Stomach (tissue), 9 donors: ENCODE measurements around the gene CEP72. TPM values are rescaled to one million over a fixed set of nuclear protein-coding genes. Genes with fewer than 3 reads are reported as not detected.

Experiments used
- DNase-seq, 2 donors: peaks; one replicate each; pipeline versions ENCODE4 v3.0.0 to v3.0.0-alpha.2; 2013 to 2019
- H3K27ac ChIP-seq, 5 donors: fragments of 200-600 bp in 4 of 5; sonication (generic) in 4 of 5; one replicate each; pipeline ENCODE4 v1.5.1; 2013 to 2019; ENCODE audit warnings: mild to moderate bottlenecking in 1 of 5, moderate library complexity in 1 of 5
- H3K27me3 ChIP-seq, 3 donors: fragments of 200-600 bp; sonication (generic); one replicate each; pipeline ENCODE4 v1.5.1; 2017 to 2019; ENCODE audit warnings: mixed run types in 1 of 3
- H3K36me3 ChIP-seq, 4 donors: fragments of 200-600 bp; sonication (generic); 1 replicate in 3 of 4; 2 replicates in 1 of 4; pipeline ENCODE4 v1.5.1; 2016 to 2019
- H3K4me1 ChIP-seq, 4 donors: fragments of 200-600 bp; sonication (generic); one replicate each; pipeline ENCODE4 v1.5.1; 2016 to 2019
- H3K4me3 ChIP-seq, 4 donors: fragments of 200-600 bp; sonication (generic) in 3 of 4; one replicate each; pipeline ENCODE4 v1.5.1; 2016 to 2019; ENCODE audit warnings: mild to moderate bottlenecking in 1 of 4
- H3K9me3 ChIP-seq, 4 donors: fragments of 200-600 bp; sonication (generic); one replicate each; pipeline ENCODE4 v1.5.1; 2016 to 2019
- CTCF ChIP-seq, 7 experiments: fragments of 450-650 bp in 4 of 7; fragments of 200-600 bp in 3 of 7; sonication (generic) in 3 of 7; IDR thresholded peaks; one replicate each; pipeline ENCODE4 v1.5.1; 2016 to 2019; ENCODE audit warnings: antibody characterized with exemption in 7 of 7, control low read depth in 2 of 7, mild to moderate bottlenecking in 1 of 7
- EP300 ChIP-seq: sonication (generic); formaldehyde crosslinking; IDR thresholded peaks from one replicate; pipeline ENCODE4 v1.6.1; 2017; ENCODE audit warnings: antibody characterized with exemption
- POLR2A ChIP-seq, 4 donors: fragments of 450-650 bp; IDR thresholded peaks; one replicate each; pipeline ENCODE4 v1.6.1; 2016; ENCODE audit warnings: antibody characterized with exemption in 4 of 4, control low read depth in 2 of 4, mild to moderate bottlenecking in 1 of 4, moderate library complexity in 1 of 4
- POLR2AphosphoS5 ChIP-seq, 3 donors: sonication (generic); formaldehyde crosslinking; IDR thresholded peaks; one replicate each; pipeline ENCODE4 v1.6.1; 2016; ENCODE audit warnings: antibody characterized with exemption in 3 of 3
- WGBS, 5 donors: extraction: QIAGEN DNeasy Blood & Tissue Kit in 3 of 5; methylation state at CpG; one replicate each; pipeline versions ENCODE4 v1.1.5 to v1.1.7; 2013 to 2018; 5-methylcytosine and 5-hydroxymethylcytosine counted together
- intact Hi-C: fragments of 100-400 bp; cut with DNase I; formaldehyde crosslinking; loops from one replicate; pipeline ENCODE4 v1.15.1; 2023; ENCODE audit warnings: low total_unique reads
- polyA plus RNA-seq, 3 donors: library from polyadenylated mRNA; stranded (reverse); fragments of 200-250 nt; gene quantifications; one replicate each; pipeline ENCODE4 v1.2.3, GENCODE V29; 2013
- total RNA-seq, 5 donors: library from RNA; depleted of rRNA; stranded (reverse); fragments of >200 nt; gene quantifications; one replicate each; pipeline versions ENCODE4 v1.1.0 to v1.2.3, GENCODE V29; 2014 to 2016
- donor health status: healthy with polysubstance abuse.
- donor health status: Bipolar disorder and iron deficiency.
- donor health status: healthy.

The CEP72 gene
- total and polyA plus RNA-seq, 8 donors, result 0.14 to 11.1 (median 2.1) TPM

GRCh38 chr5:642481-642880 is 30.3 kb downstream of the CEP72 start:
- H3K9me3 ChIP-seq, result no peaks in the 10 kb centered on the region
- no peaks in the 10 kb centered on the region for H3K4me1 ChIP-seq
- no peak for DNase-seq
- H3K4me3 ChIP-seq, result no peak overlapping the region
- TF ChIP-seq POLR2AphosphoS5 (IDR thresholded peaks at IDR 0.05), result no peak
- TF ChIP-seq EP300, result no peak
- TF ChIP-seq CTCF (IDR thresholded peaks at IDR 0.05), result no peak
- no peak for TF ChIP-seq POLR2A (IDR thresholded peaks at IDR 0.05)
- H3K27ac ChIP-seq, result no peak overlapping the region
- intact Hi-C loops, result no loop called here
- no peaks in the 10 kb centered on the region for H3K27me3 ChIP-seq
- WGBS, 5 donors, result 92 to 97% (median 93%) methylated on average over 10 to 14 of the region's 14 CpGs
- peaks cover 15 to 95% (median 90%) of the 10 kb centered on the region in 4 donors for H3K36me3 ChIP-seq

GRCh38 chr5:643351-643801 is 31.2 kb downstream of the CEP72 start:
- DNase-seq, result no peak
- H3K27me3 ChIP-seq, result no peaks in the 10 kb centered on the region
- H3K27ac ChIP-seq, result no peak overlapping the region
- TF ChIP-seq POLR2AphosphoS5 (IDR thresholded peaks at IDR 0.05) (no peak), POLR2A (IDR thresholded peaks at IDR 0.05) (no peak), EP300 (no peak), CTCF (IDR thresholded peaks at IDR 0.05) (no peak)
- H3K36me3 ChIP-seq, result peaks cover 12 to 92% (median 88%) of the 10 kb centered on the region in 4 donors
- H3K4me3 ChIP-seq, result no peak overlapping the region
- no peaks in the 10 kb centered on the region for H3K4me1 ChIP-seq
- H3K9me3 ChIP-seq, result no peaks in the 10 kb centered on the region
- 93 to 95% (median 94%) methylated on average over 14 to 21 of the region's 21 CpGs for WGBS, 5 donors
- intact Hi-C loops, result no loop called here

- Histone ChIP-seq H3K4me1 (no peaks in the 10 kb centered on the region), H3K27ac (no peak overlapping the region), H3K4me3 (no peak overlapping the region), H3K9me3 (no peaks in the 10 kb centered on the region), H3K27me3 (no peaks in the 10 kb centered on the region), H3K36me3 (peaks cover 10 to 87% (median 83%) of the 10 kb centered on the region in 4 donors)
- TF ChIP-seq POLR2AphosphoS5 (IDR thresholded peaks at IDR 0.05) (no peak), POLR2A (IDR thresholded peaks at IDR 0.05) (no peak), EP300 (no peak), CTCF (IDR thresholded peaks at IDR 0.05) (no peak)
- 87 to 91% (median 90%) methylated on average over 7 to 11 of the region's 11 CpGs for WGBS, 5 donors
- intact Hi-C loops, result no loop called here
- DNase-seq, result no peak
Observed at GRCh38 chr5:643811-644271, 31.7 kb downstream of the CEP72 start.

- H3K9me3 ChIP-seq, result no peaks in the 10 kb centered on the region
- TF ChIP-seq POLR2A (IDR thresholded peaks at IDR 0.05) (no peak), CTCF (IDR thresholded peaks at IDR 0.05) (no peak), POLR2AphosphoS5 (IDR thresholded peaks at IDR 0.05) (no peak), EP300 (no peak)
- H3K27ac ChIP-seq, result no peak overlapping the region
- intact Hi-C loops, result no loop called here
- H3K4me1 ChIP-seq, result no peaks in the 10 kb centered on the region
- DNase-seq, result no peak
- H3K4me3 ChIP-seq, result no peak overlapping the region
- peaks cover 7 to 81% (median 76%) of the 10 kb centered on the region in 4 donors for H3K36me3 ChIP-seq
- H3K27me3 ChIP-seq, result no peaks in the 10 kb centered on the region
- WGBS, 5 donors, result 82 to 94% (median 92%) methylated on average over 12 to 13 of the region's 13 CpGs
Observed at GRCh38 chr5:644509-644908, 32.4 kb downstream of the CEP72 start.
